LNCaP clone FGC (cell line): Measurements from ENCODE around the gene TAF1B.

Experiments
- DNase-seq: peaks from one replicate; pipeline ENCODE4 v3.0.0-alpha.2; 2011; ENCODE audit warnings: low read depth
- H3K4me3 ChIP-seq: 2 replicates; pipeline ENCODE4 v1.5.1; 2011; ENCODE audit warnings: mild to moderate bottlenecking, low read depth, low read length, control low read depth
- CTCF ChIP-seq: IDR thresholded peaks from 2 replicates; pipeline ENCODE4 v1.5.1; 2012; ENCODE audit warnings: mild to moderate bottlenecking; ENCODE audit not compliant: control insufficient read depth, insufficient read depth; ENCODE audit errors: extremely low read depth

Gene TAF1B

GRCh38 chr2:9952856-9953503 is 109.7 kb downstream of the TAF1B start:
- H3K4me3 ChIP-seq: peak overlapping the region; percentile 55
- DNase-seq: no peak
- TF ChIP-seq CTCF: no peak

- no peak for TF ChIP-seq CTCF
- peak overlapping the region; percentile 34 for H3K4me3 ChIP-seq
- DNase-seq: no peak
These were observed 110.9 kb downstream of the TAF1B start for GRCh38 chr2:9954136-9954535.

- H3K4me3 ChIP-seq: no peak overlapping the region
- no peak for DNase-seq
- TF ChIP-seq CTCF: no peak
These were observed 114.8 kb downstream of the TAF1B start for GRCh38 chr2:9958057-9958456.

GRCh38 chr2:9959262-9959661 is 116.0 kb downstream of the TAF1B start:
- no peak overlapping the region for H3K4me3 ChIP-seq
- TF ChIP-seq CTCF: no peak

GRCh38 chr2:9961013-9961412 is 117.7 kb downstream of the TAF1B start:
- no peak overlapping the region for H3K4me3 ChIP-seq
- DNase-seq: no peak
- TF ChIP-seq CTCF: no peak

More at GRCh38 chr2:9959262-9959661, 116.0 kb downstream of the TAF1B start:
- no peak for DNase-seq

GRCh38 chr2:9964334-9964980 is 121.2 kb downstream of the TAF1B start:
- no peak for TF ChIP-seq CTCF
- no peak overlapping the region for H3K4me3 ChIP-seq
- no peak for DNase-seq

GRCh38 chr2:9965119-9965822 is 122.0 kb downstream of the TAF1B start:
- no peak for DNase-seq
- no peak for TF ChIP-seq CTCF
- H3K4me3 ChIP-seq: no peak overlapping the region
